ENCODE measurements around the gene CCL22.
"Not testable (repeated sequence)": the region's sequence is repeated elsewhere in the genome, so short reads cannot be mapped to it uniquely, and the experiment has no call there.

The CCL22 gene

DNA sequence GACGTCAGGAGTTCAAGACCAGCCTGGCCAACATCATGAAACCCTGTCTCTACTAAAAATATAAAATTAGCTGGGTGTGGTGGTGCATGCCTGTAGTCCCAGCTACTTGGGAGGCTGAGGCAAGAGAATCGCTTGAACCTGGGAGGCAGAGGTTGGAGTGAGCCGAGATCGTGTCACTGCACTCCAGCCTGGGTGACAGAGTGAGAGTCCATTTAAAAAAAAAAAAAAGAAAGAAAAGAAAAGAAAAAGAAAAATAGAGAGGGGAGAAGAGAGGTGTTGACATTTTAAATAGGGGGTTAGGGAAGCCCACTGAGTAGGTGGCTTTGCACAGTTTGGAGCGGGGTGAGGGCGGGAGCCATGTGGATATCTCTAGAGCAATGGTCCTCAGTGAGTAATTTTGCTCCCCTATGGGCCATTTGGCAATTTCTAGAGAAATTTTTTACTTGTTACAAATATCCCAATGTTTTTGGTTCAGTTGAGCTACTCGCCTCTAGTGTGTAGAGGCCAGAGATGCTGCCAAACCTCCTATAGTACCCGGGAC is 16.4 kb downstream of the CCL22 start:
- DNase-seq (ENCODE audit: low read depth, low spot score): not testable (repeated sequence)

DNA sequence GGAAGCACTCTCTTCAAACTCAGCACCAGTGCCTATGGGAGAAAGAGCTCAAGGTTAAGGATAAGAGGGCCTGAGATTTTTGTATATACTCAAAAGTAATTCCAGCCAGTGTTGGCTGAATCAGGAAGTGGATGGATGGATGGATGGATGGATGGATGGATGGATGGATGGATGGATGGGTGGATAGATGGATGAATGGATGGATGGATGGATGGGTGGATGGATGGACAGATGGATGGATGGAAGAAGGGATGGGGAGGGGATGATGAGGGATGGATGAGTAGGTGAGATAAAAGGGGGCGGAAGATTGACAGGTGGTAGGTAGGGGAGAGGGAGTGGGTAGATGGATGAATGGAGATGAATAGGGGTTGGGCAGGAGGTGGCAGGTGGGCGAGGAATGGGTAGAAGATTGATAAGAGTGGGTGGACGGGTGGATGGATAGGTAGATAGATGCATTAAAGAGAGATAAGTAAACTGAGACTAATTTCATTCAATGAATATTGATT is 17.8 kb downstream of the CCL22 start:
- DNase-seq (ENCODE audit: low read depth, low spot score): no peak

DNA sequence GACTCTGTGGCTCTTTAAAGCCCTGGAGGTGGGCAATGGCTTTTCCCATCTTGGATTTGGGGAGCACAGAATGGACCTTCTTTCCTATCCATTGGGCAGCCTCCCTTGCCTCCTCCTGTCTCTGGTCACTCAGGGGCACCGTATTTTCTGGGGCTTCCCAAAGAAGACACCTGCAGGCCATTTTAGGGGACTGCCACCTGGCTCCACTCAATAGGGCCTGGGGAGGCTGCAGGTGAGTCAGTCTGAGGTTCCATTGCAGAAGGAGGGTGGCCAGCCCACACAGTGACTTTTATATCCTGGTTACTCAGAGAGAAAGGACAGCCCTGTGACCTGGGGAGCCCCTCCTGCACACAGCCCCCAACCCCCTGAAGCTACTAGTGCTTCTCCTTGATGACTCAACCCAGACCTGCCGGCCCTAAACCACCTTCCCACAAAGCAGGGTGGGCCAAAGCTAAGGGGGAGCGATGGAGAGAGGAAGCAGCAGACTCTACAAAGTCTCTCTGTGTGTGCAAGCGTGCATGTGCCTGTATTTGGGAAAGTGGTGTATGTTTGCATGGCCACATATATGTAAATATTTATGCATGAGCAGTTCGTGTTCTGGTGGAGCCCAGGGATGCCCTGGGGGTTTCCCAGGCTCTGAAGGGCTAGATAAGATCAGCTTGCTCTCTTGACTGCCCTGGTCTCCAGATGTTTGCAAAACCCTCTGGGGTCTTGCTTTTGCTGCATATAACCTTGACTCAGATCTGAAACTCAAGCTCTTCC is 18.7 kb downstream of the CCL22 start:
- no peak for DNase-seq (ENCODE audit: low read depth, low spot score)

DNA sequence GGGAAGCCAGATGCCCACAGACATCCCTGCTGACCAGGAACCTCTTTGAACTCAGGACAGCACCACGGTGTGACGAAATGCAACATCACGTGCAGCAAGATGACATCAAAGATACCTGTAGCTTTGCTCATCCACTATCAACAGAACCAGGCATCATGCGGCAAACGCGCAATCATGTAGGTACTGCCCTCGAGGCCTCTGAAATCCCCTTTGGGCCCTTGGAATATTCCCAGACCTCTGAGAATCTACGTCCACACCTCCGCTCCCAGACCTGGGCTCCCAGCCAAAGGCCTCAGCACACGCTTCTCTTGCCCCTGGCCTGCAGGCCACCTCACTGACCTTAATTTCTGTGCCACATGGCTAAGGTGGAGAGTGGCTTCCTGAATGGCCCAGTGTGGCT is 21.0 kb downstream of the CCL22 start:
- DNase-seq (ENCODE audit: low read depth, low spot score): no peak

DNA sequence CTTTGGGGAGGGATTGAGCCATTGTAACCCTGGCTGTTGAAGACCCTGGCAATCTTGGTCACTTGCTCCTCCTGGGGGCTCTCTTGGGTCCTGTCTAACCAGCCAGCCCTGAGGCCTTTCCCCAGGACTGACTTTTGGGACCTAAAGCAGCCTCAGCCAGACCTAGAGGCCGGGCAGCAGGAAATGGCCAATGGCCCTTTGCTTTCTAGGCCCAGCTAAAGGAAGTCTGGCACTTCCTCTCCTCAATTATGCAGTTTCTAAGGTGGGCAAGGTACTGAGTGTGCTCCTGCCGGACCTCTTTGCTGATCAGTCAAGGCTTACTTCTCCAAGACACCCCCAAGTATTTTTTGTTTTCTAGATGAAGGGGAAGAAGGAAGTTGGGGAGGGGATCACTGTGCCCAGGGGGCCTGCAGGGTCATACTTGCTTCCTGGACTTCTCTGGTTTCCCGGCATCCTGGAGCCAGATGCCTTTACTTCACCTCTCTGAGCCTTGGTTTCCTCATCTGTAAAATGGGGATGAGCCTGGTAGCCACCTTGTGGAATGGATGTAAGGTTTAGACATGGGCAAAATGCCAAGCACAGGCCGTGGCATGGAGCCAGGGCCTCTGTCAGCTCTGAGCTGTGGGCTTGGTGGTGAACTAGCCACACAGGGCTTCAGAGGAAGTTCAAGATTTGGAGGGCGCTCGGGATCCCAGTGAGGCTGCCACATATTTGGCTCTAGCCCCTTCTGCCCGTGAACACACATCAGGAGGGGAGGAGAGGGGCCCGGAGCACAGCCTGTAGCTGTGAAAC is 22.3 kb downstream of the CCL22 start:
- no peak for DNase-seq (ENCODE audit: low read depth, low spot score)

DNA sequence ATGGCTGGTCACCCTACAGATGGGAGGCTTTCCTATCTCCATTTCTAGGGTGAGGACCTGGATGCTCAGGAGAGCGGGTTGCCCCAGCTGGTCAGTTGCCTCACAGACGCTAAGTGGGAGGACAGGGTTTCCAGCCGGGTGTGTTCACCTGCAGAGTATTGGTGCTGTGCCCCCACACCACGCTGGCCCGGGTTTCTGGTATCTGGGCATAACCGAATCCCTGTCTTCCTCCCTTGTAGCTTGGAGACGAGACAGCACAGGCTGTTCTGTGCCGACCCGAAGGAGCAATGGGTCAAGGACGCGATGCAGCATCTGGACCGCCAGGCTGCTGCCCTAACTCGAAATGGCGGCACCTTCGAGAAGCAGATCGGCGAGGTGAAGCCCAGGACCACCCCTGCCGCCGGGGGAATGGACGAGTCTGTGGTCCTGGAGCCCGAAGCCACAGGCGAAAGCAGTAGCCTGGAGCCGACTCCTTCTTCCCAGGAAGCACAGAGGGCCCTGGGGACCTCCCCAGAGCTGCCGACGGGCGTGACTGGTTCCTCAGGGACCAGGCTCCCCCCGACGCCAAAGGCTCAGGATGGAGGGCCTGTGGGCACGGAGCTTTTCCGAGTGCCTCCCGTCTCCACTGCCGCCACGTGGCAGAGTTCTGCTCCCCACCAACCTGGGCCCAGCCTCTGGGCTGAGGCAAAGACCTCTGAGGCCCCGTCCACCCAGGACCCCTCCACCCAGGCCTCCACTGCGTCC is 23.4 kb downstream of the CCL22 start:
- DNase-seq (ENCODE audit: low read depth, low spot score): no peak

DNA sequence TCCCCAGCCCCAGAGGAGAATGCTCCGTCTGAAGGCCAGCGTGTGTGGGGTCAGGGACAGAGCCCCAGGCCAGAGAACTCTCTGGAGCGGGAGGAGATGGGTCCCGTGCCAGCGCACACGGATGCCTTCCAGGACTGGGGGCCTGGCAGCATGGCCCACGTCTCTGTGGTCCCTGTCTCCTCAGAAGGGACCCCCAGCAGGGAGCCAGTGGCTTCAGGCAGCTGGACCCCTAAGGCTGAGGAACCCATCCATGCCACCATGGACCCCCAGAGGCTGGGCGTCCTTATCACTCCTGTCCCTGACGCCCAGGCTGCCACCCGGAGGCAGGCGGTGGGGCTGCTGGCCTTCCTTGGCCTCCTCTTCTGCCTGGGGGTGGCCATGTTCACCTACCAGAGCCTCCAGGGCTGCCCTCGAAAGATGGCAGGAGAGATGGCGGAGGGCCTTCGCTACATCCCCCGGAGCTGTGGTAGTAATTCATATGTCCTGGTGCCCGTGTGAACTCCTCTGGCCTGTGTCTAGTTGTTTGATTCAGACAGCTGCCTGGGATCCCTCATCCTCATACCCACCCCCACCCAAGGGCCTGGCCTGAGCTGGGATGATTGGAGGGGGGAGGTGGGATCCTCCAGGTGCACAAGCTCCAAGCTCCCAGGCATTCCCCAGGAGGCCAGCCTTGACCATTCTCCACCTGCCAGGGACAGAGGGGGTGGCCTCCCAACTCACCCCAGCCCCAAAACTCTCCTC is 24.1 kb downstream of the CCL22 start:
- no peak for DNase-seq (ENCODE audit: low read depth, low spot score)

DNA sequence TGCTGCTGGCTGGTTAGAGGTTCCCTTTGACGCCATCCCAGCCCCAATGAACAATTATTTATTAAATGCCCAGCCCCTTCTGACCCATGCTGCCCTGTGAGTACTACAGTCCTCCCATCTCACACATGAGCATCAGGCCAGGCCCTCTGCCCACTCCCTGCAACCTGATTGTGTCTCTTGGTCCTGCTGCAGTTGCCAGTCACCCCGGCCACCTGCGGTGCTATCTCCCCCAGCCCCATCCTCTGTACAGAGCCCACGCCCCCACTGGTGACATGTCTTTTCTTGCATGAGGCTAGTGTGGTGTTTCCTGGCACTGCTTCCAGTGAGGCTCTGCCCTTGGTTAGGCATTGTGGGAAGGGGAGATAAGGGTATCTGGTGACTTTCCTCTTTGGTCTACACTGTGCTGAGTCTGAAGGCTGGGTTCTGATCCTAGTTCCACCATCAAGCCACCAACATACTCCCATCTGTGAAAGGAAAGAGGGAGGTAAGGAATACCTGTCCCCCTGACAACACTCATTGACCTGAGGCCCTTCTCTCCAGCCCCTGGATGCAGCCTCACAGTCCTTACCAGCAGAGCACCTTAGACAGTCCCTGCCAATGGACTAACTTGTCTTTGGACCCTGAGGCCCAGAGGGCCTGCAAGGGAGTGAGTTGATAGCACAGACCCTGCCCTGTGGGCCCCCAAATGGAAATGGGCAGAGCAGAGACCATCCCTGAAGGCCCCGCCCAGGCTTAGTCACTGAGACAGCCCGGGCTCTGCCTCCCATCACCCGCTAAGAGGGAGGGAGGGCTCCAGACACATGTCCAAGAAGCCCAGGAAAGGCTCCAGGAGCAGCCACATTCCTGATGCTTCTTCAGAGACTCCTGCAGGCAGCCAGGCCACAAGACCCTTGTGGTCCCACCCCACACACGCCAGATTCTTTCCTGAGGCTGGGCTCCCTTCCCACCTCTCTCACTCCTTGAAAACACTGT is 25.0 kb downstream of the CCL22 start:
- DNase-seq (ENCODE audit: low read depth, low spot score): no peak

DNA sequence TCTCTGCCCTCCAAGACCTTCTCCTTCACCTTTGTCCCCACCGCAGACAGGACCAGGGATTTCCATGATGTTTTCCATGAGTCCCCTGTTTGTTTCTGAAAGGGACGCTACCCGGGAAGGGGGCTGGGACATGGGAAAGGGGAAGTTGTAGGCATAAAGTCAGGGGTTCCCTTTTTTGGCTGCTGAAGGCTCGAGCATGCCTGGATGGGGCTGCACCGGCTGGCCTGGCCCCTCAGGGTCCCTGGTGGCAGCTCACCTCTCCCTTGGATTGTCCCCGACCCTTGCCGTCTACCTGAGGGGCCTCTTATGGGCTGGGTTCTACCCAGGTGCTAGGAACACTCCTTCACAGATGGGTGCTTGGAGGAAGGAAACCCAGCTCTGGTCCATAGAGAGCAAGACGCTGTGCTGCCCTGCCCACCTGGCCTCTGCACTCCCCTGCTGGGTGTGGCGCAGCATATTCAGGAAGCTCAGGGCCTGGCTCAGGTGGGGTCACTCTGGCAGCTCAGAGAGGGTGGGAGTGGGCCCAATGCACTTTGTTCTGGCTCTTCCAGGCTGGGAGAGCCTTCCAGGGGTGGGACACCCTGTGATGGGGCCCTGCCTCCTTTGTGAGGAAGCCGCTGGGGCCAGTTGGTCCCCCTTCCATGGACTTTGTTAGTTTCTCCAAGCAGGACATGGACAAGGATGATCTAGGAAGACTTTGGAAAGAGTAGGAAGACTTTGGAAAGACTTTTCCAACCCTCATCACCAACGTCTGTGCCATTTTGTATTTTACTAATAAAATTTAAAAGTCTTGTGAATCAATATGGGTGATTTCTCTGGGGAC is 25.9 kb downstream of the CCL22 start:
- DNase-seq (ENCODE audit: low read depth, low spot score): no peak

DNA sequence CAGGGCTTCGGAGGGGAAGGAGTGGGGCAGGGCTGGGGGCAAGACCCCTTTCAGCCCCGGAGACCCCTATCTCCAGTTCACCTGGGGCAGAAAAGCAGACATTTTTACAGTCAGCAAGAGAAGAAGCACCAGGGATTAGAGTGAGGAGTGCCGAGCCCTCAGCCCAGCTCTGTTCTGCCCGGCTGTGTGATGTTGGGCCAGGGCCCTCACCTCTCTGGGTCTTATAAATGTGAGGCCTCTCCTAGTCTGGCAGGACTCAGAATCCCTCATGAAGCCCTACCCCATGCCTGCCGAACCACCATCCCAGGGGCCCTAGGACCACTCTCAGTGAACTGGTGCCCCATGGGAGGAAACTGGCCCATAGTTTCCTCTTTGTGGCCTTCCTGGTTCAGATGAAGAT is 26.5 kb downstream of the CCL22 start:
- no peak for DNase-seq (ENCODE audit: low read depth, low spot score)

DNA sequence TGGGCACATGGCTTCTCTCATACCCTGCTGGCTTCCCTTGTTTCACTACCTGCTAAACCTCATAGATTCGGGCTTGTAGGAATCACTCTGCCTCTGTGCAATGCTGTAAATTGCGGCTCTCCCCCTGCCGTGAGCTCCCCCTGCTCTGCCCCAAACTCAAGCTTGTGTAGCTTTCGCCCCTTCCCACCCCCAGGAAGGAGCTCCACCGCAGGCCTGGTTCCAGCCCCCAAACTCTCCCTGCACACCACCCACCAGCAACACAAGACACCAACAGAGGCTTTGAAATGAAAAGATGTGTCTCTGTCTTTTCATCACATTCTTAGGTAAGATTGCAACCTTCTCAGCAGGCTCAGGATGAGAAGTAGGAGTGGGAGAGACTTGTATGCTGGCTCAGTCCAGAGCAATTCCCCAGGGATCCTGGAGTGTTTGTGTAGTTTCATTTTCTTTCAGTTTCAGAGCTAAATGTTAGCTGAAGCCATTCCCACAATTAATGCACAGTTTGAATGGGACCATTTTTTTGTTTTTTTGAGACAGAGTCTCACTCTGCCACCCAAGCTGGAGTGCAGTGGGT is 27.9 kb downstream of the CCL22 start:
- no peak for DNase-seq (ENCODE audit: low read depth, low spot score)

DNA sequence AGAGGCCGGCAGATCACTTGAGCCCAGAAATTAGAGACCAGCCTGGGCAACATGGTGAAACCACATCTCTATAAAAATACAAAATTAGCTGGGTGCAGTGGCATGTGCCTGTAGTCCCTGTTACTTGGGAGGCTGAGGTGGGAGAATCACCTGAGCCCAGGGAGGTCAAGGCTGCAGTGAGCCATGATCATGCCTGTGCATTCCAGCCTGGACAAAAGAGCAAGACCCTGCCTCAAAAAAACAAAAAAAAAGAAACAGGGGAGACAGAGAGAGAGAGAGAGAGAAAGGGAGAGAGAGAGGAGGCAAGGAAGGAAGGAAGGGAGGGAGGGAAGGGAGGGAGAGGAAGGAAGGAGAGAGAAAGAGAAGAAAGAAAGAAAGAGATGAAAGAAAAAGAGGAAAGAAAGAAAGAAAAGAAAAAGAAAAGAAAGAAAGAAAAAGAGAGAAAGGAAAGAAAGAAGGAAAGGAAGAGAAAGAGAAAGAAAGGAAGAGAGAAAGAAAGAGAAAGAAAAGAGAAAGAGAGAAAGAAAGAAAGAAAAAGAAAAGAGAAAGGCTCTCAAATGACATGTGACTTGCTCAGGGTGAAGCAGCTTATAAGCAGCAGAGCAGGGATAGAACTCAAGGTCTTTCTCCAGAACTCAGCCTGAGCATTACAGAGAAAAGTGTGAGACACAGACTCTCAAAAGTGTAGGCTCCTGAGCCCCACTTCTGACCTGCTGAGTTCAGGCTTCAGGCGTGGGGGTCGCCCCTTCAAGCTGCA is 29.2 kb downstream of the CCL22 start:
- no peak for DNase-seq (ENCODE audit: low read depth, low spot score)

DNA sequence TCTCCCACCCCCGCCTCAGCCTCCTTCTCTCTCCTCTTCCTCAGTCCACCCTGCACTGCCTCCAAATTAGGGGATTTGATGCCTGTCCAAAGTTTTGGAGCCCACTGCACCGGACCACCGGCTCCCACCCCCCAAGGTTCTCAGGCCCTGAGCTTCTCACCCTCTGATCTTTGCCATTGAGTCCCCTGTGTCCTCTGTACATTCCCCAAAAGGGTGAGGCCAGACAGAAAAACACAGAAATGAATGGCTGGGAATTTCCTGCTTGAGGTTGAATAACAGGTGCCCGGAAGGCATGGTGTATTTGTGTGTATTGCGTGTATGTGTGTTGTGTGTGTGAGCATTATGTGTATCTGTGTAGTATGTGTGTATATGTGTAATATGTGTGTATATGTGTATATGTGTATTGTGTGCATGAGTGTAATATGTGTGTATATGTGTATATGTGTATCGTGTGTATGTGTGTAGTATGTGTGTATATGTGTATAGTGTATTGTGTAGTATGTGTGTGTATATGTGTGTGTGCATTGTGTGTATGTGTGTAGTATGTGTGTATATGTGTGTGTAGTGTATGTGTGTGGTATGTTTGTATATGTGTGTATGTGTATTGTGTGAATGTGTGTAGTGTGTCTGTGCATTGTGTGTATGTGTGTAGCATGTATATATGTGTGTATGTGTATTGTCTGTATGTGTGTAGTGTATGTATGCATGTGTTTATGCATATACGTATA is 29.9 kb downstream of the CCL22 start:
- DNase-seq (ENCODE audit: low read depth, low spot score): no peak

DNA sequence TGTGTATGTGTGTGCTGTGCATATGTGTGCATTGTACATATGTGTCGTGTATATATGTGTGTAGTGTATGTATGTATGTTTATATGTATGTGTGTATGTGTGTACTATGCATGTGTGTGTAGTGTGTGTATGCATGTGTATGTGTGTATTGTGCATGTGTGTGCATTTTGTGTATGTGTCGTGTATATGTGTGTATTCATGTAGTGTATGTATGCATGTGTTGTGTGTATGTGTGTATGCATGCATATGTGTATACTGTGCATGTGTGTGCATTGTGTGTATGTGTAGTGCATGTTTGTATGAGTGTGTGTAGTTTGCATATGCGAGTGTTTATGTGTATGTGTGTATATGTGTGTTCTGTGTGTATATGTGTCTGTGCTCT is 30.5 kb downstream of the CCL22 start:
- no peak for DNase-seq (ENCODE audit: low read depth, low spot score)

DNA sequence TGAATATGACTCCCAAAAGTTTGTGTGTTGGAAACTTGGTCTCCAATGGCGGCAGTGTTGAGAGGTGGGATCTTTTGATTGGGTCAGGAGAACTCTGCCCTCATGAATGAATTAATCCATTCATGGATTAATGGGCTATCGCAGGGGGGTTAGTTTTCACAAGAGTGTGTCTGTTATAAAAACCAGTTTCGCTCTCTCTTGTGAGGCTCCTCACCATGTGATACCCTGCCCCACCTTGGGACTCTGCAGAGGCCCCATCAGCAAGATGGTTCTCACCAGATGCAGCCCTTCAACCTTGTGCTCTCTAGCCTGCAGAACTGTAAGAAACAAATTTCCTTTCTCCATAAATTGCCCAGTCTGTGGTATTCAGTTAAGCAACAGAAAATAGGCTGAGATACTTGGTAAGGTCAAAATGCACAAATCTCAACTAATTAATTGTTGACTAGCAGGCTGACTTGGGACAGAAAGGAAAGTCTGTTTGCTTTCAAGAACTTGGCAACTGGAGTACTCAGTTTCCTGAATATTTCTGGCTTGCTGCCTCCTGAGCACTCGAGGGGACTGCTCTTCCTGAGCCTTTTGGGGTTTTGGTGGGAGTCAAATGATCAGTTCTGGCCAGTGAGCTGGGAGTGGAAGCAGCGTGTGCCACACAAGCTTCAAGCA is 32.2 kb downstream of the CCL22 start:
- DNase-seq (ENCODE audit: low read depth, low spot score): no peak

DNA sequence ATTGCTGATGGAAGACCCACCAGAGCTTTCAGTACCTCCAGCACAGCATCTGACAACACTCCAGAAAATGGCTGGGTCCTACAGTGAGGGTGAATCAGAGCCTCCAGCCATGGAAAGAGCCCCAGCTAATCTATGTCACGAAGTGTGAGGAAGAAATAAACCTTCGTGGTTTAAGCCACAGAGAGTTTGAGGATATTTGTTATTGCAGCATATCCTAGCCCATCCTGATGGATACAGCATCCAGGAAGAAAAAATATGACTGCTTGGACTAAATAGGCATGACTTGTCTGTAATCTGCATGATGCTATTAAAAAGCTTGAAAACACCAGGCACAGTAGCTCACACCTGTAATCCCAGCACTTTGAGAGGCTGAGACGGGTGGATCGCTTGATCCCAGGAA is 32.7 kb downstream of the CCL22 start:
- no peak for DNase-seq (ENCODE audit: low read depth, low spot score)

DNA sequence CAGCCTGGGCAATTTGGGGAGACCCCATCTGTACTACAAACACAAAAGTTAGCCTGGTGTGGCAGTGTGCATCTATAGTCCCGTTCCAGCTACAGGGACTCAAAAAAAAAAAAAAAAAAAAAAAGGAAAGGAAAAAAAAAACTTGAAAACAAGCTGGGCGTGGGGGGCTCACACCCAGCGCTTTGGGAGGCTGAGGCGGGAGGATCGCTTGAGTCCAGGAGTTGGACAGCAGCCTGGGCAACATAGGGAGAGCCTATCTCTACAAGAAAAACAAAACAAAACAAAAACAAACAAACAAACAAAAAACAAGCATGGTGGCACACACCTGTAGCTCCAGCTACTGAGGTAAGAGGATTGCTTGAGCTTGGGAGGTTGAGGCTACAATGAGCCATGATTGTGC is 33.1 kb downstream of the CCL22 start:
- no peak for DNase-seq (ENCODE audit: low read depth, low spot score)
